Ovary (tissue), 9 donors: ENCODE measurements around the gene NPC2. TPM values are rescaled to one million over a fixed set of nuclear protein-coding genes. Genes with fewer than 3 reads are reported as not detected.
"Not testable (repeated sequence)": the region's sequence is repeated elsewhere in the genome, so short reads cannot be mapped to it uniquely, and the experiment has no call there.

Source experiments
- DNase-seq, 5 donors: peaks; one replicate each; pipeline ENCODE4 v3.0.0-alpha.2; 2019 to 2020
- H3K27ac ChIP-seq, 2 donors: fragments of 200-600 bp; one replicate each; pipeline versions ENCODE4 v1.5.1 to v1.8.0; 2019 to 2022
- H3K27me3 ChIP-seq: fragments of 200-600 bp; one replicate; pipeline ENCODE4 v1.8.0; 2022
- H3K36me3 ChIP-seq: fragments of 200-600 bp; sonication (generic); one replicate; pipeline ENCODE4 v1.5.1; 2019
- H3K4me1 ChIP-seq: one replicate; pipeline ENCODE4 v1.8.1; 2013; ENCODE audit warnings: mild to moderate bottlenecking, moderate library complexity; ENCODE audit not compliant: insufficient read depth
- H3K4me3 ChIP-seq: fragments of 200-600 bp; sonication (generic); one replicate; pipeline ENCODE4 v1.5.1; 2017
- H3K9me3 ChIP-seq, 2 donors: fragments of 200-600 bp in 1 of 2; sonication (generic) in 1 of 2; one replicate each; pipeline versions ENCODE4 v1.5.1 to v1.8.1; 2013 to 2019; ENCODE audit warnings: mild to moderate bottlenecking in 1 of 2, moderate library complexity in 1 of 2
- CTCF ChIP-seq, 3 donors: fragments of 450-650 bp in 2 of 3; fragments of 200-600 bp in 1 of 3; IDR thresholded peaks; one replicate each; pipeline versions ENCODE4 v1.5.1 to v1.8.0; 2016 to 2022; ENCODE audit warnings: antibody characterized with exemption in 3 of 3, mild to moderate bottlenecking in 1 of 3
- EP300 ChIP-seq: sonication (generic); formaldehyde crosslinking; IDR thresholded peaks from one replicate; pipeline ENCODE4 v1.6.1; 2017; ENCODE audit warnings: antibody characterized with exemption
- POLR2A ChIP-seq: fragments of 450-650 bp; IDR thresholded peaks from one replicate; pipeline ENCODE4 v1.6.1; 2017; ENCODE audit warnings: antibody characterized with exemption, mild to moderate bottlenecking, moderate library complexity
- WGBS, 3 donors: extraction: QIAGEN DNeasy Blood & Tissue Kit in 1 of 3; methylation state at CpG; one replicate each; pipeline versions ENCODE4 v1.1.5 to v1.1.7; 2013 to 2017; 5-methylcytosine and 5-hydroxymethylcytosine counted together
- intact Hi-C, 4 donors: fragments of 100-400 bp; cut with DNase I; formaldehyde crosslinking; loops; one replicate each; pipeline versions ENCODE4 v1.11.0 to v1.15.1; 2022 to 2023
- polyA plus RNA-seq, 2 donors: library from polyadenylated mRNA; stranded (reverse); fragments of 200-250 nt in 1 of 2; fragments of 350-450 nt in 1 of 2; fragmentation: Illumina TruSeq in 1 of 2; extraction: RNeasy Lipid Tissue Mini Kit (QIAGEN cat#74804) in 1 of 2; gene quantifications; one replicate each; pipeline ENCODE4 v1.2.3, GENCODE V29; 2013 to 2014
- total RNA-seq, 7 donors: library from RNA; depleted of rRNA in 2 of 7; stranded (reverse); fragments of >200 nt in 2 of 7; fragmentation: NEBNext Ultra II Directional in 3 of 7; extraction: Animal tissue kit (Norgen Biotek cat#: 25700) in 3 of 7; gene quantifications; one replicate each; pipeline versions ENCODE4 v1.1.0 to v1.2.4, GENCODE V29; 2016 to 2023
- donor health status: DM: no; HTN: no; CAD: no; lungs with moderate emphysema.
- donor health status: DM: no; HTN: no; CAD: no.
- donor health status: Bipolar disorder and iron deficiency.
- donor health status: DM: yes; HTN: yes; CAD: no.
- donor health status: DM: no; HTN: no; CAD: no.
- donor health status: DM: yes; HTN: yes; CAD: no.

Gene NPC2
- total and polyA plus RNA-seq, 9 donors, result 175 to 506 (median 243) TPM

- TF ChIP-seq CTCF (IDR thresholded peaks at IDR 0.05) (no peak), POLR2A (no peak), EP300 (no peak)
- H3K4me1 ChIP-seq, result no peaks in the 10 kb centered on the region
- 84 to 85% (median 84%) methylated on average over 11 of the region's 11 CpGs for WGBS, 3 donors
- H3K9me3 ChIP-seq, result no peaks in the 10 kb centered on the region
- H3K36me3 ChIP-seq, result no peaks in the 10 kb centered on the region
- no peak overlapping the region for H3K4me3 ChIP-seq
- H3K27ac ChIP-seq, result no peak overlapping the region
- no peaks in the 10 kb centered on the region for H3K27me3 ChIP-seq
- intact Hi-C loops, result no loop called here
- peak in 1 of 5 donors; percentile 15 for DNase-seq
Observed at GRCh38 chr14:74538411-74539391, 45.6 kb upstream of the NPC2 start.

- H3K4me1 ChIP-seq, intact Hi-C loops, H3K36me3 ChIP-seq, H3K9me3 ChIP-seq, H3K4me3 ChIP-seq, DNase-seq, H3K27ac ChIP-seq, H3K27me3 ChIP-seq: not testable (repeated sequence)
- WGBS, 3 donors, result 94 to 97% (median 94%) methylated on average over 3 of the region's 3 CpGs
Observed at GRCh38 chr14:74536336-74536735, 43.2 kb upstream of the NPC2 start.

- H3K27me3 ChIP-seq, result no peaks in the 10 kb centered on the region
- H3K4me3 ChIP-seq, result no peak overlapping the region
- WGBS, 3 donors, result 82 to 89% (median 84%) methylated on average over 10 of the region's 10 CpGs
- H3K27ac ChIP-seq, result no peak overlapping the region
- H3K36me3 ChIP-seq, result no peaks in the 10 kb centered on the region
- no peaks in the 10 kb centered on the region for H3K4me1 ChIP-seq
- no peak for DNase-seq
- no peaks in the 10 kb centered on the region for H3K9me3 ChIP-seq
- TF ChIP-seq POLR2A, result no peak
- no peak for TF ChIP-seq CTCF (IDR thresholded peaks at IDR 0.05)
- TF ChIP-seq EP300, result no peak
- intact Hi-C loops, result no loop called here
Observed at GRCh38 chr14:74535756-74536325, 42.7 kb upstream of the NPC2 start.

- DNase-seq, result no peak
- TF ChIP-seq EP300 (no peak), CTCF (IDR thresholded peaks at IDR 0.05) (no peak), POLR2A (no peak)
- Histone ChIP-seq H3K9me3 (no peaks in the 10 kb centered on the region), H3K36me3 (no peaks in the 10 kb centered on the region), H3K27ac (no peak overlapping the region), H3K4me1 (no peaks in the 10 kb centered on the region), H3K4me3 (no peak overlapping the region), H3K27me3 (no peaks in the 10 kb centered on the region)
- intact Hi-C loops, result no loop called here
- WGBS, 3 donors, result 82 to 89% (median 84%) methylated on average over 7 of the region's 7 CpGs
Observed at GRCh38 chr14:74533576-74533975, 40.5 kb upstream of the NPC2 start.

GRCh38 chr14:74532246-74532645, 39.1 kb upstream of the NPC2 start:
- WGBS, 3 donors, result 90 to 93% (median 91%) methylated on average over 10 of the region's 10 CpGs
- Histone ChIP-seq H3K4me3 (no peak overlapping the region), H3K27me3 (no peaks in the 10 kb centered on the region), H3K4me1 (no peaks in the 10 kb centered on the region), H3K36me3 (no peaks in the 10 kb centered on the region), H3K9me3 (no peaks in the 10 kb centered on the region), H3K27ac (no peak overlapping the region)
- DNase-seq, result no peak
- TF ChIP-seq CTCF (IDR thresholded peaks at IDR 0.05) (no peak), POLR2A (no peak), EP300 (no peak)
- intact Hi-C loops, result no loop called here
